Fibroblast of lung (primary cell): ENCODE data around the gene TOX2.

Source experiments
- CTCF ChIP-seq, 2 donors: IDR thresholded peaks in 1 of 2; conservative IDR thresholded peaks in 1 of 2; 1 replicate in 1 of 2; 2 replicates in 1 of 2; pipeline ENCODE4 v1.5.1; 2011 to 2012; ENCODE audit warnings: low read length in 2 of 2, control low read depth in 1 of 2, inconsistent platforms in 1 of 2, low read depth in 1 of 2, mild to moderate bottlenecking in 1 of 2
- EZH2 ChIP-seq: IDR thresholded peaks from 2 replicates; pipeline ENCODE4 v1.5.1; 2012; ENCODE audit warnings: low read length, control low read depth, mild to moderate bottlenecking; ENCODE audit errors: missing control alignments

- TF ChIP-seq CTCF (conservative IDR thresholded peaks at IDR 0.05 in 1 of 2, IDR thresholded peaks at IDR 0.05 in 1 of 2; ENCODE audit: low read depth in 1 of 2, low read length in 2 of 2): no peak
- no peak for TF ChIP-seq EZH2
These were observed 45.2 kb downstream of the TOX2 start for GRCh38 chr20:43959920-43960227.
